Measurements from ENCODE around the gene TRPV2. TPM values are rescaled to one million over a fixed set of nuclear protein-coding genes. Genes with fewer than 3 reads are reported as not detected.

Gene TRPV2
- total RNA-seq, 1 donor from 2014 or later = 2.1 TPM

- Mint-ChIP-seq H3K4me1 (no peaks in the 10 kb centered on the region), H3K27ac (no peak overlapping the region), H3K9me3 (no peaks in the 10 kb centered on the region), H3K36me3 (no peaks in the 10 kb centered on the region), H3K4me3 (no peak overlapping the region), H3K27me3 (ENCODE audit: low read depth) (no peaks in the 10 kb centered on the region)
- DNase-seq (ENCODE audit: low spot score in 2 of 2, unreplicated experiment in 2 of 2) = no peak
- TF ChIP-seq, protein P1, sequence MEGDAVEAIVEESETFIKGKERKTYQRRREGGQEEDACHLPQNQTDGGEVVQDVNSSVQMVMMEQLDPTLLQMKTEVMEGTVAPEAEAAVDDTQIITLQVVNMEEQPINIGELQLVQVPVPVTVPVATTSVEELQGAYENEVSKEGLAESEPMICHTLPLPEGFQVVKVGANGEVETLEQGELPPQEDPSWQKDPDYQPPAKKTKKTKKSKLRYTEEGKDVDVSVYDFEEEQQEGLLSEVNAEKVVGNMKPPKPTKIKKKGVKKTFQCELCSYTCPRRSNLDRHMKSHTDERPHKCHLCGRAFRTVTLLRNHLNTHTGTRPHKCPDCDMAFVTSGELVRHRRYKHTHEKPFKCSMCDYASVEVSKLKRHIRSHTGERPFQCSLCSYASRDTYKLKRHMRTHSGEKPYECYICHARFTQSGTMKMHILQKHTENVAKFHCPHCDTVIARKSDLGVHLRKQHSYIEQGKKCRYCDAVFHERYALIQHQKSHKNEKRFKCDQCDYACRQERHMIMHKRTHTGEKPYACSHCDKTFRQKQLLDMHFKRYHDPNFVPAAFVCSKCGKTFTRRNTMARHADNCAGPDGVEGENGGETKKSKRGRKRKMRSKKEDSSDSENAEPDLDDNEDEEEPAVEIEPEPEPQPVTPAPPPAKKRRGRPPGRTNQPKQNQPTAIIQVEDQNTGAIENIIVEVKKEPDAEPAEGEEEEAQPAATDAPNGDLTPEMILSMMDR (IDR thresholded peaks at IDR 0.05; ENCODE audit: unreplicated experiment) = no peak
These were observed 13.7 kb downstream of the TRPV2 start for GRCh38 chr17:16429083-16429482.

- no peaks in the 10 kb centered on the region for H3K4me1 Mint-ChIP-seq
- H3K4me3 Mint-ChIP-seq = no peak overlapping the region
- no peaks in the 10 kb centered on the region for H3K27me3 Mint-ChIP-seq (ENCODE audit: low read depth)
- H3K9me3 Mint-ChIP-seq = no peaks in the 10 kb centered on the region
- H3K36me3 Mint-ChIP-seq = no peaks in the 10 kb centered on the region
- no peak for DNase-seq (ENCODE audit: low spot score in 2 of 2, unreplicated experiment in 2 of 2)
- H3K27ac Mint-ChIP-seq = no peak overlapping the region
- TF ChIP-seq, protein P1 (IDR thresholded peaks at IDR 0.05; ENCODE audit: unreplicated experiment) = no peak
These were observed 15.3 kb downstream of the TRPV2 start for GRCh38 chr17:16430650-16431049.

- Mint-ChIP-seq H3K27me3 (ENCODE audit: low read depth) (no peaks in the 10 kb centered on the region), H3K9me3 (no peaks in the 10 kb centered on the region), H3K36me3 (no peaks in the 10 kb centered on the region), H3K27ac (no peak overlapping the region), H3K4me1 (no peaks in the 10 kb centered on the region), H3K4me3 (no peak overlapping the region)
- no peak for DNase-seq (ENCODE audit: low spot score in 2 of 2, unreplicated experiment in 2 of 2)
- TF ChIP-seq, protein P1 (IDR thresholded peaks at IDR 0.05; ENCODE audit: unreplicated experiment) = no peak
These were observed 16.6 kb downstream of the TRPV2 start for GRCh38 chr17:16432017-16432416.

- no peaks in the 10 kb centered on the region for H3K9me3 Mint-ChIP-seq
These were observed 18.1 kb downstream of the TRPV2 start for GRCh38 chr17:16433514-16433913.

DNA sequence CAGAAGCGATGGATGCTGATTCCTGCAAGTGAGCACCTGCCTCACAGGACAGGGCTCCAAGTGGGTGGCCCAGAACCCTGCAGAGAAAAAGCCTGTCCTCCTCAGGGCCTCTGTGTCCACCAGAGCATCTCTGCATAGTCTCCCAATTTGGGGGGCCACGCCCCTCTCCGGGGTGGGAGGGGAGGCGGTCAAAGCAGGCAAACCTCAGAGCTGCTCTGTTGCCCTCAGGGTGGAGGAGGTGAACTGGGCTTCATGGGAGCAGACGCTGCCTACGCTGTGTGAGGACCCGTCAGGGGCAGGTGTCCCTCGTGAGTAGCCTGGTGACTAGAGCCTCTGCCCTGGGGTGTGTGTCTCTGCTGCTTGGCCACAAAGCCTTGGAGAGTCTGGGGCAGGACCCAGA lies 19.3 kb downstream of the TRPV2 start:
- Mint-ChIP-seq H3K9me3 (no peaks in the 10 kb centered on the region), H3K36me3 (no peaks in the 10 kb centered on the region), H3K27ac (no peak overlapping the region), H3K4me1 (peaks cover 9% of the 10 kb centered on the region), H3K27me3 (ENCODE audit: low read depth) (no peaks in the 10 kb centered on the region), H3K4me3 (no peak overlapping the region)
- TF ChIP-seq, protein P1 (IDR thresholded peaks at IDR 0.05; ENCODE audit: unreplicated experiment) = no peak
- no peak for DNase-seq (ENCODE audit: low spot score in 2 of 2, unreplicated experiment in 2 of 2)

More at GRCh38 chr17:16433514-16433913, 18.1 kb downstream of the TRPV2 start:
- DNase-seq (ENCODE audit: low spot score in 2 of 2, unreplicated experiment in 2 of 2) = no peak
- TF ChIP-seq, protein P1 (IDR thresholded peaks at IDR 0.05; ENCODE audit: unreplicated experiment) = no peak
- Mint-ChIP-seq H3K27me3 (ENCODE audit: low read depth) (no peaks in the 10 kb centered on the region), H3K27ac (no peak overlapping the region), H3K4me1 (peaks cover 4% of the 10 kb centered on the region), H3K36me3 (no peaks in the 10 kb centered on the region), H3K4me3 (no peak overlapping the region)
